ENCODE data around the gene NACAD.

Gene NACAD

DNA sequence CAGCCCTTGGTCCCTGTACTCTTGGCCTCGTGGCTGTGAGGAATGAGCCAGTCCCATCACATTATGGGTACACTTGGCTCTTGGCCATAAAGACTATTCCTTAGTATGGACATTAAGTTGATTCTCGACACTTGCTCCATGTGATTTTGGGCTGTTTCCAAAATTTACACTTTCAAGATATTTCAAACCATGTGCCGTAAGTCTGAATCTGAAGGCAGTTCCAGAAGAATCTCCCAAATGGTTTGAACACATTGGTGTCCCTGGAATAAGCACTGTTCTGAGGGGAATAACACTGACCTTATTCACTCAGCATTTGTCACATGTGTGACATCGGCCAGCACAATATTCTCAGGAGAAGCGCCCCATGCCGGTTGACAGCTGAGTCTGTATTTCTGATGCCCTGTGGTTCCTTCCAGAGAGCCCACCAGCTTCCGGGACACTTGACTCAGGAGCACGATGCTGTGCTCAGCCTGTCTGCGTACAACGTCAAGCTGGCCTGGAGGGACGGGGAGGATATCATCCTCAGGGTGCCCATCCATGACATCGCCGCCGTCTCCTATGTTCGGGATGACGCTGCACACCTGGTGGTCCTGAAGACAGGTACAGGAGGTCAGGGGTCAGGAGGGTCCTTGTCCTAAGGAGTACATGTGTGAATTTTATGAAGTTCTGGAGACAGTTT lies 24.6 kb downstream of the NACAD start:
- Histone ChIP-seq H3K4me1 (ENCODE audit: control insufficient read depth, low read length) (peaks cover 11% of the 10 kb centered on the region), H3F3A (ENCODE audit: control insufficient read depth, insufficient read depth) (peaks cover 3% of the 10 kb centered on the region; the same call in 1 of the 2 replicates), H3K27me3 (ENCODE audit: control insufficient read depth, low read length) (no peaks in the 10 kb centered on the region), H3K9me3 (ENCODE audit: control insufficient read depth, insufficient read depth, low read length) (no peaks in the 10 kb centered on the region), H3K4me3 (ENCODE audit: low read length) (no peak overlapping the region), H3K9me2 (replicated peaks; ENCODE audit: control insufficient read depth, low read length) (no peaks in the 10 kb centered on the region), H3K79me2 (ENCODE audit: control insufficient read depth, low read length) (peaks cover 81% of the 10 kb centered on the region), H4K20me1 (ENCODE audit: control insufficient read depth, insufficient read depth, low read depth, low read length) (peaks cover 20% of the 10 kb centered on the region), H3K4me2 (ENCODE audit: low read length) (no peak overlapping the region), H3K27ac (ENCODE audit: low read depth, low read length) (no peak overlapping the region), H3K36me3 (ENCODE audit: control insufficient read depth, low read length) (peaks cover 83% of the 10 kb centered on the region)
- TF ChIP-seq EZH2phosphoT487 (IDR thresholded peaks at IDR 0.05; ENCODE audit: borderline replicate concordance, low read length) = no peak
- TF ChIP-seq, protein P1, sequence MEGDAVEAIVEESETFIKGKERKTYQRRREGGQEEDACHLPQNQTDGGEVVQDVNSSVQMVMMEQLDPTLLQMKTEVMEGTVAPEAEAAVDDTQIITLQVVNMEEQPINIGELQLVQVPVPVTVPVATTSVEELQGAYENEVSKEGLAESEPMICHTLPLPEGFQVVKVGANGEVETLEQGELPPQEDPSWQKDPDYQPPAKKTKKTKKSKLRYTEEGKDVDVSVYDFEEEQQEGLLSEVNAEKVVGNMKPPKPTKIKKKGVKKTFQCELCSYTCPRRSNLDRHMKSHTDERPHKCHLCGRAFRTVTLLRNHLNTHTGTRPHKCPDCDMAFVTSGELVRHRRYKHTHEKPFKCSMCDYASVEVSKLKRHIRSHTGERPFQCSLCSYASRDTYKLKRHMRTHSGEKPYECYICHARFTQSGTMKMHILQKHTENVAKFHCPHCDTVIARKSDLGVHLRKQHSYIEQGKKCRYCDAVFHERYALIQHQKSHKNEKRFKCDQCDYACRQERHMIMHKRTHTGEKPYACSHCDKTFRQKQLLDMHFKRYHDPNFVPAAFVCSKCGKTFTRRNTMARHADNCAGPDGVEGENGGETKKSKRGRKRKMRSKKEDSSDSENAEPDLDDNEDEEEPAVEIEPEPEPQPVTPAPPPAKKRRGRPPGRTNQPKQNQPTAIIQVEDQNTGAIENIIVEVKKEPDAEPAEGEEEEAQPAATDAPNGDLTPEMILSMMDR (IDR thresholded peaks at IDR 0.05; ENCODE audit: low read depth, low read length, poor library complexity, severe bottlenecking) = no peak

DNA sequence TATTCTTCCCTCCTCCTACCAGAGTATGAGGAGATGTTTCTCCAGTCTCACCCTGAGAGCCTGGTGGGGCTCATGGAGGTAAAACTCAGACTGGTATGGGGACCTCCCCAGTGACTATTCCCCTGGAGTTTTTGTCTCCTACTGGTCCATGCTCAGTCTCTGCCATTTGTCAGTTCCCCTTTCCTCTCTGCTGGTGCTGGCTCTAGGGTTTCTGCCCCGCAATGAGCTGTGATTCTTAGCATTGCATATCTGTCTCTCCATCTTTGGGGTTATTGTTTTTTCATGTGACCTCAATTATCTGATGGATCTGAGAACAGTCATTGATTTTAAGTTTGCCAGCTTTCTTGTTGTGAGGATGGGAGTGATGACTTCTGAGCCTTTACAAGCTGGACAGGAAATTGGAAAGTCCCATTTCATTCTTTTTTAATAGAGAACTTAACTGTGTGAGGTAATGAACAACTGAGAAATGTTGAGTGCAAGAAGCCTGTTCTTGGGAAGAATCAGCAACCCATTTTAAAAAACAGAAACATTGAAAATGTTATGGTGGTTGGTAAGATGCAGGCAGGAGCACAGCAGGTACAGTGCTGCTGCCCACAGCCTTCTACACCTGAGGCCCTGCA lies 26.9 kb downstream of the NACAD start:
- Histone ChIP-seq H3K4me3 (ENCODE audit: low read length) (no peak overlapping the region), H3K4me2 (ENCODE audit: low read length) (no peak overlapping the region), H3K9me3 (ENCODE audit: control insufficient read depth, insufficient read depth, low read length) (no peaks in the 10 kb centered on the region), H3K79me2 (ENCODE audit: control insufficient read depth, low read length) (peaks cover 93% of the 10 kb centered on the region), H3K9me2 (replicated peaks; ENCODE audit: control insufficient read depth, low read length) (no peaks in the 10 kb centered on the region), H3K4me1 (ENCODE audit: control insufficient read depth, low read length) (peaks cover 18% of the 10 kb centered on the region), H4K20me1 (ENCODE audit: control insufficient read depth, insufficient read depth, low read depth, low read length) (peaks cover 15% of the 10 kb centered on the region), H3K27ac (ENCODE audit: low read depth, low read length) (no peak overlapping the region), H3K36me3 (ENCODE audit: control insufficient read depth, low read length) (peaks cover 71% of the 10 kb centered on the region), H3F3A (ENCODE audit: control insufficient read depth, insufficient read depth) (peaks cover 3% of the 10 kb centered on the region; the same call in 1 of the 2 replicates), H3K27me3 (ENCODE audit: control insufficient read depth, low read length) (no peaks in the 10 kb centered on the region)
- TF ChIP-seq, protein P1 (IDR thresholded peaks at IDR 0.05; ENCODE audit: low read depth, low read length, poor library complexity, severe bottlenecking) = no peak
- no peak for TF ChIP-seq EZH2phosphoT487 (IDR thresholded peaks at IDR 0.05; ENCODE audit: borderline replicate concordance, low read length)

DNA sequence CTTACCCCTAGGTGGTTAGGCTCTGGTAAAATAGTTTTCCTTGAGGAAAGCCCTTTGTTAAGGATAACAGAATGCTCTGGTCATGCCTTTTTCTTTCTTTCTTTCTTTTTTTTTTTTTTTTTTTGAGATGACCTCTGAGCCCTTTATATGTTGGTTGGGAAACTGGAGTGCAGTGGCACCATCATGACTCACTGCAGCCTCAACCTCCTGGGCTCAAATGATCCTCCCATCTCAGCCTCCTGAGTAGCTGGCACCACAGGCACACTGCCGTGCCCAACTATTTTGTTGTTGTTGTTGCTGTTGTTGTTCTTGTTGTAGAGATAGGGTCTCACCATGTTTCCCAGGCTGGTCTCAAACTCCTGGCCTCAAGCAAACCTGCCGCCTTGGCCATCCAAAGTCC lies 27.4 kb downstream of the NACAD start:
- TF ChIP-seq, protein P1 (IDR thresholded peaks at IDR 0.05; ENCODE audit: low read depth, low read length, poor library complexity, severe bottlenecking) = no peak
- TF ChIP-seq EZH2phosphoT487 (IDR thresholded peaks at IDR 0.05; ENCODE audit: borderline replicate concordance, low read length) = no peak
- Histone ChIP-seq H4K20me1 (ENCODE audit: control insufficient read depth, insufficient read depth, low read depth, low read length) (peaks cover 15% of the 10 kb centered on the region), H3K36me3 (ENCODE audit: control insufficient read depth, low read length) (peaks cover 70% of the 10 kb centered on the region)

More for the DNA sequence above, 27.4 kb downstream of the NACAD start:
- no peak overlapping the region for H3K4me2 ChIP-seq (ENCODE audit: low read length)
- peaks cover 18% of the 10 kb centered on the region for H3K4me1 ChIP-seq (ENCODE audit: control insufficient read depth, low read length)
- H3K9me3 ChIP-seq (ENCODE audit: control insufficient read depth, insufficient read depth, low read length) = no peaks in the 10 kb centered on the region
- peaks cover 3% of the 10 kb centered on the region; the same call in 1 of the 2 replicates for H3F3A ChIP-seq (ENCODE audit: control insufficient read depth, insufficient read depth)
- no peaks in the 10 kb centered on the region for H3K9me2 ChIP-seq (replicated peaks; ENCODE audit: control insufficient read depth, low read length)
- H3K79me2 ChIP-seq (ENCODE audit: control insufficient read depth, low read length) = peaks cover 96% of the 10 kb centered on the region
- no peak overlapping the region for H3K4me3 ChIP-seq (ENCODE audit: low read length)
- no peaks in the 10 kb centered on the region for H3K27me3 ChIP-seq (ENCODE audit: control insufficient read depth, low read length)
- H3K27ac ChIP-seq (ENCODE audit: low read depth, low read length) = no peak overlapping the region

All from DOHH2 (cell line).